K562 (cell line): Measurements from ENCODE around the gene SPDYE3. TPM values are rescaled to one million over a fixed set of nuclear protein-coding genes. Genes with fewer than 3 reads are reported as not detected.
"Not testable (repeated sequence)": the region's sequence is repeated elsewhere in the genome, so short reads cannot be mapped to it uniquely, and the experiment has no call there.

Source experiments
- ATAC-seq: fragments of 200-7000 bp; cut with Tn5 transposase; 3 replicates; pipeline ENCODE4 v1.9.1; 2020; ENCODE audit warnings: moderate library complexity
- BruUV-seq: library from RNA; stranded (reverse); fragments of 400-500 nt; replicated peaks from 2 replicates; lab custom pipeline; 2021; lab: Mats Ljungman, UMichigan
- CTCF ChIA-PET: fragments of 300-600 bp; formaldehyde crosslinking; extraction: SDS; loops from one replicate; lab custom pipeline; 2021; ENCODE audit warnings: low intra/inter-chr PET ratio; lab: Yijun Ruan, JAX
- POLR2A ChIA-PET: fragments of 300-600, 350-650 bp; sonication (Branson Sonifier 250); formaldehyde crosslinking; extraction: SDS; loops from one replicate; lab custom pipeline; 2021; ENCODE audit warnings: antibody characterized with exemption, inconsistent platforms; lab: Yijun Ruan, JAX
- DNase-seq, 4 experiments: peaks; one replicate each; pipeline versions ENCODE4 v3.0.0 to v3.0.0-alpha.2; 2011 to 2018; ENCODE audit warnings: low spot score in 3 of 4, mixed read lengths in 3 of 4; ENCODE audit errors: extremely low read depth in 1 of 4
- FAIRE-seq: peaks from 2 replicates; lab custom pipeline; 2011; peaks lifted over from hg19 to GRCh38; lab: Jason Lieb, UNC
- H2AFZ ChIP-seq: 2 replicates; pipeline ENCODE4 v1.6.0; 2011; ENCODE audit warnings: low read depth, low read length, control low read depth, inconsistent platforms
- H3K27ac ChIP-seq: fragments of 200-600 bp; 3 replicates; pipeline ENCODE4 v1.8.0; 2011; ENCODE audit warnings: low read depth, mild to moderate bottlenecking, control low read depth, inconsistent platforms, low read length, moderate library complexity, mixed read lengths; ENCODE audit errors: extremely low read depth
- H3K27me3 ChIP-seq, 2 experiments: fragments of 300-600 bp in 1 of 2; 2 replicates in 1 of 2; 3 replicates in 1 of 2; pipeline versions ENCODE4 v1.6.0 to v1.8.0; 2011; ENCODE audit warnings: inconsistent platforms in 2 of 2, low read length in 2 of 2, mild to moderate bottlenecking in 1 of 2, mixed read lengths in 1 of 2, moderate library complexity in 1 of 2; ENCODE audit not compliant: control insufficient read depth in 2 of 2, insufficient read depth in 2 of 2
- H3K36me3 ChIP-seq: fragments of 300-600 bp; 3 replicates; pipeline ENCODE4 v1.8.0; 2011; ENCODE audit warnings: mild to moderate bottlenecking, low read length, inconsistent platforms; ENCODE audit not compliant: control insufficient read depth, insufficient read depth
- H3K4me1 ChIP-seq, 2 experiments: fragments of 200-600 bp in 1 of 2; replicated peaks in 1 of 2; 2 replicates in 1 of 2; 3 replicates in 1 of 2; pipeline versions ENCODE4 v1.5.1 to v1.8.0; 2011; ENCODE audit warnings: inconsistent platforms in 2 of 2, low read length in 2 of 2, mild to moderate bottlenecking in 1 of 2, mixed read lengths in 1 of 2, moderate library complexity in 1 of 2; ENCODE audit not compliant: control insufficient read depth in 2 of 2, insufficient read depth in 2 of 2
- H3K4me2 ChIP-seq: 2 replicates; pipeline ENCODE4 v1.6.1; 2011; ENCODE audit warnings: low read length, control low read depth, inconsistent platforms, mixed read lengths; ENCODE audit not compliant: insufficient read depth
- H3K4me3 ChIP-seq: fragments of 200-600 bp; sonication (generic), shearing (Covaris generic); 2 replicates; pipeline ENCODE4 v1.5.1; 2016; ENCODE audit warnings: control low read depth, inconsistent platforms
- H3K79me2 ChIP-seq: fragments of 200-600 bp; 3 replicates; pipeline ENCODE4 v1.8.0; 2011; ENCODE audit warnings: low read length, inconsistent platforms; ENCODE audit not compliant: control insufficient read depth, insufficient read depth
- H3K9ac ChIP-seq, 2 experiments: 2 replicates each; pipeline versions ENCODE4 v1.6.0 to v1.6.1; 2011; ENCODE audit warnings: low read depth in 2 of 2, low read length in 2 of 2, control low read depth in 1 of 2, inconsistent platforms in 1 of 2, mild to moderate bottlenecking in 1 of 2, mixed read lengths in 1 of 2; ENCODE audit not compliant: insufficient read depth in 1 of 2
- H3K9me1 ChIP-seq: one replicate; pipeline ENCODE4 v1.6.0; 2011; ENCODE audit warnings: inconsistent platforms, mild to moderate bottlenecking, low read length, moderate library complexity; ENCODE audit not compliant: control insufficient read depth, insufficient read depth
- H3K9me3 ChIP-seq: replicated peaks from 2 replicates; pipeline ENCODE4 v1.5.1; 2011; ENCODE audit warnings: low read depth, low read length, inconsistent platforms; ENCODE audit not compliant: control insufficient read depth, insufficient read depth
- H4K20me1 ChIP-seq: replicated peaks from 2 replicates; pipeline ENCODE4 v1.6.1; 2011; ENCODE audit warnings: low read length, inconsistent platforms, mixed read lengths; ENCODE audit not compliant: control insufficient read depth, insufficient read depth
- MAFG ChIP-seq: fragments of 450-650 bp; conservative IDR thresholded peaks from 2 replicates; pipeline ENCODE4 v1.6.1; 2016; ENCODE audit warnings: missing genetic modification characterization, missing compliant biosample characterization
- MEIS2 ChIP-seq: fragments of 450-650 bp; IDR thresholded peaks from 2 replicates; pipeline ENCODE4 v1.6.1; 2014; ENCODE audit warnings: mild to moderate bottlenecking; ENCODE audit not compliant: partially characterized antibody
- NFE2 ChIP-seq: IDR thresholded peaks from 2 replicates; pipeline ENCODE4 v1.6.1; 2014; ENCODE audit warnings: antibody characterized with exemption, low read depth
- ZNF12 ChIP-seq: sonication (generic); formaldehyde crosslinking; IDR thresholded peaks from 2 replicates; pipeline ENCODE4 v1.4.0; 2020; ENCODE audit warnings: mild to moderate bottlenecking, missing genetic modification reagents
- WGBS: fragments of 100-300 bp; shearing (Covaris generic); methylation state at CpG from one replicate; pipeline ENCODE4 v1.1.6; 2016; ENCODE audit warnings: low coverage, mixed read lengths; ENCODE audit not compliant: insufficient coverage; ENCODE audit errors: missing lambda C conversion rate; 5-methylcytosine and 5-hydroxymethylcytosine counted together
- in situ Hi-C: fragments of 300-500 bp; cut with MboI; formaldehyde crosslinking; loops from 4 replicates; pipeline ENCODE4 v1.15.0; 2018; ENCODE audit warnings: inconsistent platforms, mixed read lengths
- intact Hi-C: fragments of 100-400 bp; cut with micrococcal nuclease; formaldehyde crosslinking; loops from 2 replicates; pipeline ENCODE4 v1.14.2; 2022
- polyA plus RNA-seq, 8 experiments: library from polyadenylated mRNA; depleted of rRNA in 4 of 8; stranded (reverse) in 5 of 8; unstranded in 3 of 8; fragments of >200 nt; fragmentation: Nextera tagmentation in 2 of 8; fragmentation: Illumina TruSeq in 1 of 8; extraction: Ambion mirVana in 2 of 8; extraction: Trizol in 1 of 8; gene quantifications; 2 replicates each; pipeline versions ENCODE4 v1.2.1 to v1.2.3, GENCODE V29; 2011 to 2014; ENCODE audit warnings: inconsistent platforms in 1 of 8, missing spikeins in 1 of 8
- total RNA-seq, 7 experiments: library from RNA; depleted of rRNA in 6 of 7; stranded (reverse); fragments of >200 nt in 6 of 7; fragmentation: Illumina TruSeq in 2 of 7; extraction: Trizol in 2 of 7; gene quantifications; 2 replicates each; pipeline versions ENCODE4 v1.2.1 to v1.2.3, GENCODE V29; 2011 to 2021; ENCODE audit warnings: low replicate concordance in 1 of 7
- TF ChIP-seq, protein P1 (sequence below): fragments of 450-650 bp; IDR thresholded peaks from 2 replicates; pipeline ENCODE4 v1.6.1; 2016

The SPDYE3 gene
- total and polyA plus RNA-seq, 9 of the 15 experiments (the other 6 are each of a cell fraction or from before 2014, with no cell fraction given): 0.04 to 3.3 (median 1.2) TPM; not detected in 6

- in situ Hi-C loops, BruUV-seq, H3K27ac ChIP-seq, CTCF ChIA-PET, H2AFZ ChIP-seq, H3K9me1 ChIP-seq, H3K79me2 ChIP-seq, H3K4me3 ChIP-seq, H3K4me2 ChIP-seq, H3K9me3 ChIP-seq, H3K4me1 ChIP-seq: not testable (repeated sequence)
- WGBS: 13% methylated on average over 5 of the region's 6 CpGs
- H3K9ac ChIP-seq: peak overlapping the region in 1 of 2 experiments; percentile 52; a peak in 1 of 4 replicates
- peak; percentile 80 for FAIRE-seq
- POLR2A ChIA-PET: interaction anchor here (0.6 kb wide), 1 partner anchor 110 kb away, joined by 3 read pairs; no protein-coding TSS in a partner anchor
- peak in 1 of 4 experiments; percentile 11 for DNase-seq
- ATAC-seq: peak; percentile 92
- TF ChIP-seq, protein P1, sequence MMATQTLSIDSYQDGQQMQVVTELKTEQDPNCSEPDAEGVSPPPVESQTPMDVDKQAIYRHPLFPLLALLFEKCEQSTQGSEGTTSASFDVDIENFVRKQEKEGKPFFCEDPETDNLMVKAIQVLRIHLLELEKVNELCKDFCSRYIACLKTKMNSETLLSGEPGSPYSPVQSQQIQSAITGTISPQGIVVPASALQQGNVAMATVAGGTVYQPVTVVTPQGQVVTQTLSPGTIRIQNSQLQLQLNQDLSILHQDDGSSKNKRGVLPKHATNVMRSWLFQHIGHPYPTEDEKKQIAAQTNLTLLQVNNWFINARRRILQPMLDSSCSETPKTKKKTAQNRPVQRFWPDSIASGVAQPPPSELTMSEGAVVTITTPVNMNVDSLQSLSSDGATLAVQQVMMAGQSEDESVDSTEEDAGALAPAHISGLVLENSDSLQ: peak; percentile 62
- TF ChIP-seq NFE2 (peak; percentile 58; the same call in 1 of the 2 replicates), MEIS2 (peak; percentile 40), MAFG (tag) (peak; percentile 29; the same call in 1 of the 2 replicates), ZNF12 (peak; percentile 92)
- TF ChIP-seq, all 486 proteins: peak for 5; not testable (repeated sequence) for 481
- H3K27me3 ChIP-seq, intact Hi-C loops, H4K20me1 ChIP-seq, H3K36me3 ChIP-seq: not testable (repeated sequence)
Observed at GRCh38 chr7:100297852-100298631, 9.5 kb upstream of the SPDYE3 start.

- H3K27me3 ChIP-seq, DNase-seq, H3K27ac ChIP-seq, in situ Hi-C loops, FAIRE-seq, H3K9me1 ChIP-seq, POLR2A ChIA-PET, H3K4me1 ChIP-seq, H3K4me2 ChIP-seq, H3K36me3 ChIP-seq, H3K4me3 ChIP-seq, H4K20me1 ChIP-seq, ATAC-seq, H3K9me3 ChIP-seq, CTCF ChIA-PET, intact Hi-C loops, H2AFZ ChIP-seq, H3K79me2 ChIP-seq: not testable (repeated sequence)
- WGBS: 76% methylated on average over 7 of the region's 7 CpGs
- BruUV-seq: TSS peak; percentile 37
- H3K9ac ChIP-seq: peak overlapping the region in 1 of 2 experiments; percentile 52; a peak in 1 of 4 replicates
Observed at GRCh38 chr7:100298632-100298895, 8.9 kb upstream of the SPDYE3 start.

DNA sequence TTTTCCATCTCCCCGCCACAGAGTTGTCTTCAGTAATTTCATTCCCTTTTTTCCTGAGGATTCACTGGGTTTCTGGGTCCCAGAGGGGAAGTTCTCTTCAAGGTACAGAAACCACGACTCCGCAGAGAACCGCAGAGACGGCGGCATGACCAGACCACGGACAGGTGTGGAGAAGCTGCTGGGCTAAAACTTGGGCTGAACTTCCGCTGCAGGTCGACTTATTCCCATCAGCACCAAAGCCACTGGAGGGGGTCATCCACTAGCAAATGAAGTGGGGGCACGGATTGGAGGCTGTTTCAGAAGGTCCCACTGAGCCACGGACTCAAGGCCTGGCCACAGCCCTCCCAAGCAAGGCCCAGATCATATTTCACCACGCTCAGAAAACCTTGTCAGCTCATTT is 3.0 kb upstream of the SPDYE3 start:
- H3K4me1 ChIP-seq, H3K9me1 ChIP-seq, H3K9me3 ChIP-seq, H3K27me3 ChIP-seq, ATAC-seq, FAIRE-seq, H3K4me3 ChIP-seq, H2AFZ ChIP-seq, DNase-seq, H3K4me2 ChIP-seq, H3K9ac ChIP-seq, H4K20me1 ChIP-seq, POLR2A ChIA-PET, in situ Hi-C loops, H3K79me2 ChIP-seq, H3K27ac ChIP-seq, CTCF ChIA-PET, BruUV-seq, H3K36me3 ChIP-seq, intact Hi-C loops: not testable (repeated sequence)
- 73% methylated on average over 10 of the region's 12 CpGs for WGBS
